K562 (cell line): ENCODE measurements around the gene CEP76. TPM values are rescaled to one million over a fixed set of nuclear protein-coding genes. Genes with fewer than 3 reads are reported as not detected.

Experiments used
- ATAC-seq: fragments of 200-7000 bp; cut with Tn5 transposase; 3 replicates; pipeline ENCODE4 v1.9.1; 2020; ENCODE audit warnings: moderate library complexity
- BruUV-seq: library from RNA; stranded (reverse); fragments of 400-500 nt; replicated peaks from 2 replicates; lab custom pipeline; 2021; lab: Mats Ljungman, UMichigan
- CTCF ChIA-PET: fragments of 300-600 bp; formaldehyde crosslinking; extraction: SDS; loops from one replicate; lab custom pipeline; 2021; ENCODE audit warnings: low intra/inter-chr PET ratio; lab: Yijun Ruan, JAX
- POLR2A ChIA-PET: fragments of 300-600, 350-650 bp; sonication (Branson Sonifier 250); formaldehyde crosslinking; extraction: SDS; loops from one replicate; lab custom pipeline; 2021; ENCODE audit warnings: antibody characterized with exemption, inconsistent platforms; lab: Yijun Ruan, JAX
- DNase-seq, 4 experiments: peaks; one replicate each; pipeline versions ENCODE4 v3.0.0 to v3.0.0-alpha.2; 2011 to 2018; ENCODE audit warnings: low spot score in 3 of 4, mixed read lengths in 3 of 4; ENCODE audit errors: extremely low read depth in 1 of 4
- FAIRE-seq: peaks from 2 replicates; lab custom pipeline; 2011; peaks lifted over from hg19 to GRCh38; lab: Jason Lieb, UNC
- H2AFZ ChIP-seq: 2 replicates; pipeline ENCODE4 v1.6.0; 2011; ENCODE audit warnings: low read depth, low read length, control low read depth, inconsistent platforms
- H3K27ac ChIP-seq: fragments of 200-600 bp; 3 replicates; pipeline ENCODE4 v1.8.0; 2011; ENCODE audit warnings: low read depth, mild to moderate bottlenecking, control low read depth, inconsistent platforms, low read length, moderate library complexity, mixed read lengths; ENCODE audit errors: extremely low read depth
- H3K27me3 ChIP-seq, 2 experiments: fragments of 300-600 bp in 1 of 2; 2 replicates in 1 of 2; 3 replicates in 1 of 2; pipeline versions ENCODE4 v1.6.0 to v1.8.0; 2011; ENCODE audit warnings: inconsistent platforms in 2 of 2, low read length in 2 of 2, mild to moderate bottlenecking in 1 of 2, mixed read lengths in 1 of 2, moderate library complexity in 1 of 2; ENCODE audit not compliant: control insufficient read depth in 2 of 2, insufficient read depth in 2 of 2
- H3K36me3 ChIP-seq: fragments of 300-600 bp; 3 replicates; pipeline ENCODE4 v1.8.0; 2011; ENCODE audit warnings: mild to moderate bottlenecking, low read length, inconsistent platforms; ENCODE audit not compliant: control insufficient read depth, insufficient read depth
- H3K4me1 ChIP-seq, 2 experiments: fragments of 200-600 bp in 1 of 2; replicated peaks in 1 of 2; 2 replicates in 1 of 2; 3 replicates in 1 of 2; pipeline versions ENCODE4 v1.5.1 to v1.8.0; 2011; ENCODE audit warnings: inconsistent platforms in 2 of 2, low read length in 2 of 2, mild to moderate bottlenecking in 1 of 2, mixed read lengths in 1 of 2, moderate library complexity in 1 of 2; ENCODE audit not compliant: control insufficient read depth in 2 of 2, insufficient read depth in 2 of 2
- H3K4me2 ChIP-seq: 2 replicates; pipeline ENCODE4 v1.6.1; 2011; ENCODE audit warnings: low read length, control low read depth, inconsistent platforms, mixed read lengths; ENCODE audit not compliant: insufficient read depth
- H3K4me3 ChIP-seq: fragments of 200-600 bp; sonication (generic), shearing (Covaris generic); 2 replicates; pipeline ENCODE4 v1.5.1; 2016; ENCODE audit warnings: control low read depth, inconsistent platforms
- H3K79me2 ChIP-seq: fragments of 200-600 bp; 3 replicates; pipeline ENCODE4 v1.8.0; 2011; ENCODE audit warnings: low read length, inconsistent platforms; ENCODE audit not compliant: control insufficient read depth, insufficient read depth
- H3K9ac ChIP-seq, 2 experiments: 2 replicates each; pipeline versions ENCODE4 v1.6.0 to v1.6.1; 2011; ENCODE audit warnings: low read depth in 2 of 2, low read length in 2 of 2, control low read depth in 1 of 2, inconsistent platforms in 1 of 2, mild to moderate bottlenecking in 1 of 2, mixed read lengths in 1 of 2; ENCODE audit not compliant: insufficient read depth in 1 of 2
- H3K9me1 ChIP-seq: one replicate; pipeline ENCODE4 v1.6.0; 2011; ENCODE audit warnings: inconsistent platforms, mild to moderate bottlenecking, low read length, moderate library complexity; ENCODE audit not compliant: control insufficient read depth, insufficient read depth
- H3K9me3 ChIP-seq: replicated peaks from 2 replicates; pipeline ENCODE4 v1.5.1; 2011; ENCODE audit warnings: low read depth, low read length, inconsistent platforms; ENCODE audit not compliant: control insufficient read depth, insufficient read depth
- H4K20me1 ChIP-seq: replicated peaks from 2 replicates; pipeline ENCODE4 v1.6.1; 2011; ENCODE audit warnings: low read length, inconsistent platforms, mixed read lengths; ENCODE audit not compliant: control insufficient read depth, insufficient read depth
- ARID3B ChIP-seq: fragments of 250-450 bp; sonication (Bioruptor Pico); IDR thresholded peaks from 2 replicates; pipeline ENCODE4 v1.4.0; 2020; ENCODE audit warnings: borderline replicate concordance
- CEBPZ ChIP-seq: fragments of 150-350 bp; IDR thresholded peaks from 2 replicates; pipeline ENCODE4 v1.6.1; 2014; ENCODE audit warnings: low read depth, mild to moderate bottlenecking, low read length, borderline replicate concordance
- CGGBP1 ChIP-seq: fragments of 250-450 bp; sonication (Bioruptor Pico); IDR thresholded peaks from 2 replicates; pipeline ENCODE4 v1.9.0; 2021; ENCODE audit warnings: mild to moderate bottlenecking
- FOXM1 ChIP-seq, 2 experiments: fragments of 450-650 bp in 1 of 2; sonication (generic) in 1 of 2; formaldehyde crosslinking in 1 of 2; IDR thresholded peaks; 2 replicates each; pipeline versions ENCODE4 v1.6.1 to v1.9.0; 2017 to 2022; ENCODE audit warnings: low read depth in 2 of 2, mild to moderate bottlenecking in 2 of 2, missing genetic modification reagents in 1 of 2, moderate library complexity in 1 of 2
- GABPA ChIP-seq: fragments of 200-800 bp; sonication (Bioruptor generic); conservative IDR thresholded peaks from 2 replicates; pipeline ENCODE4 v1.6.1; 2016; ENCODE audit warnings: low read depth, missing genetic modification characterization, missing compliant biosample characterization
- HNRNPL ChIP-seq: fragments of 200-400 bp; formaldehyde crosslinking; IDR thresholded peaks from 2 replicates; pipeline ENCODE4 v1.6.1; 2017; ENCODE audit warnings: low read depth, mild to moderate bottlenecking, low read length
- MEF2A ChIP-seq: IDR thresholded peaks from 2 replicates; pipeline ENCODE4 v1.6.1; 2011; ENCODE audit warnings: low read depth, mild to moderate bottlenecking, low read length, moderate library complexity; ENCODE audit not compliant: control insufficient read depth
- NCOR1 ChIP-seq: fragments of 450-650 bp; IDR thresholded peaks from 2 replicates; pipeline ENCODE4 v1.6.1; 2016; ENCODE audit warnings: mild to moderate bottlenecking, moderate library complexity
- NEUROD1 ChIP-seq: fragments of 150-350 bp; IDR thresholded peaks from 2 replicates; pipeline ENCODE4 v1.6.1; 2014; ENCODE audit warnings: borderline replicate concordance, low read length, low read depth; ENCODE audit not compliant: partially characterized antibody
- NFATC3 ChIP-seq: fragments of 450-650 bp; IDR thresholded peaks from 2 replicates; pipeline ENCODE4 v1.6.1; 2017; ENCODE audit warnings: mild to moderate bottlenecking
- RB1 ChIP-seq: fragments of 450-650 bp; IDR thresholded peaks from 2 replicates; pipeline ENCODE4 v1.6.1; 2017; ENCODE audit warnings: low read depth, mild to moderate bottlenecking
- RBM15 ChIP-seq: fragments of 200-400 bp; formaldehyde crosslinking; IDR thresholded peaks from 2 replicates; pipeline ENCODE4 v1.6.1; 2018; ENCODE audit warnings: mild to moderate bottlenecking, low read length, moderate library complexity; ENCODE audit not compliant: insufficient read depth
- ZFPM2 ChIP-seq: fragments of 250-450 bp; sonication (Bioruptor Pico); IDR thresholded peaks from 2 replicates; pipeline ENCODE4 v1.5.1; 2022; ENCODE audit warnings: mild to moderate bottlenecking
- ZNF140 ChIP-seq: fragments of 250-450 bp; sonication (Bioruptor Pico); IDR thresholded peaks from 2 replicates; pipeline ENCODE4 v1.8.0; 2021; ENCODE audit warnings: moderate library complexity, mild to moderate bottlenecking, inconsistent platforms
- ZNF57 ChIP-seq: fragments of 450-650 bp; formaldehyde crosslinking; IDR thresholded peaks from 2 replicates; pipeline ENCODE4 v1.4.0; 2020; ENCODE audit warnings: mild to moderate bottlenecking, moderate library complexity
- WGBS: fragments of 100-300 bp; shearing (Covaris generic); methylation state at CpG from one replicate; pipeline ENCODE4 v1.1.6; 2016; ENCODE audit warnings: low coverage, mixed read lengths; ENCODE audit not compliant: insufficient coverage; ENCODE audit errors: missing lambda C conversion rate; 5-methylcytosine and 5-hydroxymethylcytosine counted together
- in situ Hi-C: fragments of 300-500 bp; cut with MboI; formaldehyde crosslinking; loops from 4 replicates; pipeline ENCODE4 v1.15.0; 2018; ENCODE audit warnings: inconsistent platforms, mixed read lengths
- intact Hi-C: fragments of 100-400 bp; cut with micrococcal nuclease; formaldehyde crosslinking; loops from 2 replicates; pipeline ENCODE4 v1.14.2; 2022
- polyA plus RNA-seq, 8 experiments: library from polyadenylated mRNA; depleted of rRNA in 4 of 8; stranded (reverse) in 5 of 8; unstranded in 3 of 8; fragments of >200 nt; fragmentation: Nextera tagmentation in 2 of 8; fragmentation: Illumina TruSeq in 1 of 8; extraction: Ambion mirVana in 2 of 8; extraction: Trizol in 1 of 8; gene quantifications; 2 replicates each; pipeline versions ENCODE4 v1.2.1 to v1.2.3, GENCODE V29; 2011 to 2014; ENCODE audit warnings: inconsistent platforms in 1 of 8, missing spikeins in 1 of 8
- total RNA-seq, 7 experiments: library from RNA; depleted of rRNA in 6 of 7; stranded (reverse); fragments of >200 nt in 6 of 7; fragmentation: Illumina TruSeq in 2 of 7; extraction: Trizol in 2 of 7; gene quantifications; 2 replicates each; pipeline versions ENCODE4 v1.2.1 to v1.2.3, GENCODE V29; 2011 to 2021; ENCODE audit warnings: low replicate concordance in 1 of 7

CEP76 gene
- total and polyA plus RNA-seq, 9 of the 15 experiments (the other 6 are each of a cell fraction or from before 2014, with no cell fraction given): 5.3 to 27.3 (median 19.3) TPM

GRCh38 chr18:12701161-12701560 lies 1.4 kb downstream of the CEP76 start:
- H3K27me3 ChIP-seq: no peaks in the 10 kb centered on the region
- H3K9ac ChIP-seq: peak overlapping the region; percentile 98 to 99; a peak in 2 of 4 replicates
- 8% methylated on average over 3 of the region's 3 CpGs for WGBS
- H3K4me3 ChIP-seq: peak overlapping the region; percentile 87
- peaks cover 60% of the 10 kb centered on the region for H3K36me3 ChIP-seq
- H3K79me2 ChIP-seq: peaks cover 66% of the 10 kb centered on the region
- H4K20me1 ChIP-seq: peaks cover 2% of the 10 kb centered on the region; the same call in 1 of the 2 replicates
- peaks cover 14 to 15% of the 10 kb centered on the region in 2 experiments for H3K4me1 ChIP-seq
- peak overlapping the region; percentile 2 for H3K27ac ChIP-seq
- ChIA-PET POLR2A (interaction anchor here (0.6 to 4.0 kb wide), 8 partner anchors 8 to 387 kb away, joined by 3 to 29 read pairs (median 4); no protein-coding TSS in a partner anchor), CTCF (no interaction called here)
- FAIRE-seq (no peak), DNase-seq (no peak), ATAC-seq (no peak)
- TF ChIP-seq MEF2A (no peak), HNRNPL (no peak), CGGBP1 (CRISPR knock-in tag) (no peak), GABPA (tag) (no peak), FOXM1 (IDR thresholded peaks at IDR 0.05; ENCODE audit: low read depth) (no peak), FOXM1 (CRISPR knock-in tag; IDR thresholded peaks at IDR 0.05; ENCODE audit: low read depth) (no peak), ZNF140 (CRISPR knock-in tag) (no peak), NCOR1 (no peak), CEBPZ (no peak), RB1 (no peak), ARID3B (no peak), NEUROD1 (no peak), ZNF57 (CRISPR knock-in tag) (no peak), RBM15 (no peak), ZFPM2 (CRISPR knock-in tag) (no peak), NFATC3 (no peak)
- H2AFZ ChIP-seq: no peak overlapping the region
- H3K9me1 ChIP-seq: no peaks in the 10 kb centered on the region
- intact Hi-C loops (no loop called here), in situ Hi-C loops (no loop called here)
- H3K9me3 ChIP-seq: no peaks in the 10 kb centered on the region
- no TSS peak for BruUV-seq
- peak overlapping the region; percentile 97 for H3K4me2 ChIP-seq
